ENCODE results near the gene UCK1.
"Not testable (repeated sequence)": the region's sequence is repeated elsewhere in the genome, so short reads cannot be mapped to it uniquely, and the experiment has no call there.

UCK1 gene

GRCh38 chr9:131559421-131560000 is 28.4 kb upstream of the UCK1 start:
- H3K27ac ChIP-seq, result no peak overlapping the region
- TF ChIP-seq CTCF (conservative IDR thresholded peaks at IDR 0.05) (no peak), ZFX (IDR thresholded peaks at IDR 0.05) (no peak)

DNA sequence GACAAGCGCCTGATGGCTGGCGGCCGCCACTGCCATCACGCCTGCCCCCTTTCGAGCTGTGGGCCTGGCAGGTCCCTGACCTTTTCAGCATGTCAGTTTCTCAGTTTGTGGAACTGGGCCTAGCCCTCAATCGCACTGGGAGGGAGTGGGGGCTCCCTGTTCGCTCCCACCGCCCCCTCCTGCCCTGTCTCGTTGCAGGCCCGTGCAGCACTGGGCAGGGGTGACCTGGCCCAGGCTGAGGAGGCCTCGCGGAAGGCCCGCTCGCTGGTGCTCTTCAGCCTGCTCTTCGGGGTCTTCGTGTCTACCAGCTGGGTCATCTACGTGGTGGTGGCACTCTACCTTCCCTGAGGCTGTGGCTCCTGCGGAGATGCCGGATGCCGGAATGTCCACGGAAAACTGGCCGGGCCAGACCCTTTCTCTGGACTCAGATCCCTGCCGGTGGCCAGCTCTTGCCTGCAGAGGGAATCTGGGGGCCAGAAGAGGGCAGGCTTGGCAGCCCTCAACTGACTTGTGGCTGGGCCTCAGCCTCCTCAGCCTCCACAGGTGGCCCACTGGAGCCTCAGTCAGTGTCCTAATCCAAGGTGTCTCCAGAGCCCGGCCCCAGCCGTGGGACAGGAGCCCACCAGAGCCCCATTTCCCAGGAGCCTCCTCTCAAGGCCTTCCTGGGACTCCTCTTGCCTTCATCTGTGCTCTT is 26.9 kb upstream of the UCK1 start:
- no peak overlapping the region for H3K27ac ChIP-seq
- no peak for TF ChIP-seq ZFX (IDR thresholded peaks at IDR 0.05)
- no peak for TF ChIP-seq CTCF (conservative IDR thresholded peaks at IDR 0.05)

DNA sequence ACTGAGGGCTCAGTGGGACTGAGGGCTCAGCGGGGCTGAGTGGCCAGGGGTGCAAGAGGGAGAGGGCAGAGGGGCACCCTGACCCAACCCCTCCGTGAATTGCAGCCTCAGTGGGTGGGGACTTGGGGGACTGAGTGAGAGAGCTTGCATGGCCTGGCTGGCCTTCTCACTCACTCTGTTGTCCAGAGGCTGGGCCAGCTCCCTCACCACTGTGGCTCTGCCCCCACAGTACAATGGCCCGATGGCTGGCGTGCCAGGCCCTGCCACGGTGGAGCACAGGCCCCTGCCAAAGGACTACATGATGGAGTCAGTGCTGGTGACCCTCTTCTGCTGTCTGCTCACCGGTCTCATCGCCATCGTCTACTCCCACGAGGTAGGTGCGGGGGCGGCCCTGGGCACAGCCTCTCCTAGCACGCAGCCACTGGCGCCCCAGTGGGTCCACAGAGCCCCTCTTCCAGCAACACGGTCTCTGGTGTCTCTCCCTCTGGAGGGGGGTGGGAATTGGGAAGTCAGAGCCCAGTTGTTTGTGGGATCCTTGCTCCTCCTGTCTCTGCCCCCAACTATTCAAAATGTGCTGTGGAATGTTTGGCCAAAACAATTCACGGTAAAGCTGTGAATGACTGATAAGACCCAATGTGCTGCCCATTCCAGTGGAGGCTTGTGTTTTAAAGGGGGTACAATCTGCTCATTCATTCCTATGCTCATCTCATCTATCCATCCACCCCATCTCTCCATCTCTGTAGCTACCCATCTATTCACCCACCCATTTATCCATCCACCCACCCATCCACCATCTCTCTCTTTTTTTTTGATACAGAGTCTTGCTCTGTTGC is 25.0 kb upstream of the UCK1 start:
- H3K27ac ChIP-seq, result no peak overlapping the region
- no peak for TF ChIP-seq CTCF (conservative IDR thresholded peaks at IDR 0.05)
- no peak for TF ChIP-seq ZFX (IDR thresholded peaks at IDR 0.05)

GRCh38 chr9:131554843-131555351 is 23.8 kb upstream of the UCK1 start:
- H3K27ac ChIP-seq, result no peak overlapping the region
- TF ChIP-seq CTCF (conservative IDR thresholded peaks at IDR 0.05) (no peak), ZFX (IDR thresholded peaks at IDR 0.05) (no peak)

- no peak overlapping the region for H3K27ac ChIP-seq
- TF ChIP-seq CTCF (conservative IDR thresholded peaks at IDR 0.05) (no peak), ZFX (IDR thresholded peaks at IDR 0.05) (no peak)
Measured at GRCh38 chr9:131554087-131554842, 23.2 kb upstream of the UCK1 start.

- no peak for TF ChIP-seq ZFX (IDR thresholded peaks at IDR 0.05)
- TF ChIP-seq CTCF (conservative IDR thresholded peaks at IDR 0.05), result no peak
- H3K27ac ChIP-seq, result no peak overlapping the region
Measured at GRCh38 chr9:131552030-131552429, 21.0 kb upstream of the UCK1 start.

- not testable (repeated sequence) for H3K27ac ChIP-seq
Measured at GRCh38 chr9:131550465-131550864, 19.4 kb upstream of the UCK1 start.

GRCh38 chr9:131549186-131549585 is 18.1 kb upstream of the UCK1 start:
- not testable (repeated sequence) for H3K27ac ChIP-seq
